Subcutaneous abdominal adipose tissue (tissue), 5 donors: ENCODE data around the gene KCNJ2.

Source experiments
- H3K27ac ChIP-seq: one replicate; pipeline ENCODE4 v1.7.0; 2013; ENCODE audit warnings: low read depth, mild to moderate bottlenecking, inconsistent platforms, low read length, moderate library complexity
- H3K27me3 ChIP-seq, 5 donors: one replicate each; pipeline ENCODE4 v1.7.0; 2013; ENCODE audit warnings: low read length in 5 of 5, inconsistent platforms in 1 of 5; ENCODE audit not compliant: control insufficient read depth in 5 of 5, insufficient read depth in 4 of 5
- H3K36me3 ChIP-seq, 5 donors: one replicate each; pipeline ENCODE4 v1.7.0; 2013; ENCODE audit warnings: low read length in 5 of 5; ENCODE audit not compliant: control insufficient read depth in 5 of 5, insufficient read depth in 5 of 5
- H3K4me1 ChIP-seq, 5 donors: one replicate each; pipeline ENCODE4 v1.7.0; 2013; ENCODE audit warnings: low read length in 5 of 5, mild to moderate bottlenecking in 3 of 5, moderate library complexity in 1 of 5; ENCODE audit not compliant: control insufficient read depth in 5 of 5, insufficient read depth in 5 of 5
- H3K4me3 ChIP-seq, 5 donors: one replicate each; pipeline ENCODE4 v1.7.0; 2013; ENCODE audit warnings: low read length in 5 of 5, low read depth in 1 of 5
- H3K9ac ChIP-seq, 5 donors: one replicate each; pipeline ENCODE4 v1.7.0; 2013; ENCODE audit warnings: low read length in 5 of 5, mild to moderate bottlenecking in 4 of 5, moderate library complexity in 3 of 5
- H3K9me3 ChIP-seq, 5 donors: one replicate each; pipeline ENCODE4 v1.7.0; 2013; ENCODE audit warnings: low read length in 5 of 5; ENCODE audit not compliant: control insufficient read depth in 5 of 5
- donor health status: healthy.
- donor health status: healthy.
- donor health status: healthy.
- donor health status: healthy.
- donor health status: healthy.

The KCNJ2 gene

GRCh38 chr17:70190959-70191805, 21.9 kb downstream of the KCNJ2 start:
- no peak overlapping the region for H3K27ac ChIP-seq
- H3K9ac ChIP-seq = no peak overlapping the region
- H3K27me3 ChIP-seq = no peaks in the 10 kb centered on the region
- H3K9me3 ChIP-seq = no peaks in the 10 kb centered on the region
- H3K36me3 ChIP-seq = no peaks in the 10 kb centered on the region
- H3K4me1 ChIP-seq = no peaks in the 10 kb centered on the region
- no peak overlapping the region for H3K4me3 ChIP-seq

- no peak overlapping the region for H3K27ac ChIP-seq
- no peak overlapping the region for H3K9ac ChIP-seq
- no peaks in the 10 kb centered on the region for H3K36me3 ChIP-seq
- no peaks in the 10 kb centered on the region for H3K4me1 ChIP-seq
- H3K9me3 ChIP-seq = no peaks in the 10 kb centered on the region
- H3K4me3 ChIP-seq = no peak overlapping the region
- H3K27me3 ChIP-seq = no peaks in the 10 kb centered on the region
These were observed 25.8 kb downstream of the KCNJ2 start for GRCh38 chr17:70195091-70195490.

- no peak overlapping the region for H3K27ac ChIP-seq
These were observed 32.6 kb downstream of the KCNJ2 start for GRCh38 chr17:70201872-70202419.

GRCh38 chr17:70202840-70203239, 33.5 kb downstream of the KCNJ2 start:
- Histone ChIP-seq H3K4me1 (peaks cover 0 to 3% (median 0%) of the 10 kb centered on the region in 5 donors), H3K9ac (no peak overlapping the region), H3K9me3 (no peaks in the 10 kb centered on the region), H3K4me3 (no peak overlapping the region), H3K27ac (no peak overlapping the region), H3K27me3 (no peaks in the 10 kb centered on the region), H3K36me3 (no peaks in the 10 kb centered on the region)

More at GRCh38 chr17:70201872-70202419, 32.6 kb downstream of the KCNJ2 start:
- Histone ChIP-seq H3K4me1 (peaks cover 0 to 3% (median 0%) of the 10 kb centered on the region in 5 donors), H3K9me3 (no peaks in the 10 kb centered on the region), H3K4me3 (no peak overlapping the region), H3K9ac (no peak overlapping the region), H3K27me3 (no peaks in the 10 kb centered on the region), H3K36me3 (no peaks in the 10 kb centered on the region)

- peaks cover 0 to 3% (median 0%) of the 10 kb centered on the region in 5 donors for H3K4me1 ChIP-seq
- H3K36me3 ChIP-seq = no peaks in the 10 kb centered on the region
- H3K9me3 ChIP-seq = no peaks in the 10 kb centered on the region
- H3K27ac ChIP-seq = no peak overlapping the region
- H3K27me3 ChIP-seq = no peaks in the 10 kb centered on the region
- no peak overlapping the region for H3K9ac ChIP-seq
- H3K4me3 ChIP-seq = no peak overlapping the region
These were observed 35.1 kb downstream of the KCNJ2 start for GRCh38 chr17:70204431-70204830.

- Histone ChIP-seq H3K9ac (no peak overlapping the region), H3K36me3 (no peaks in the 10 kb centered on the region), H3K4me3 (no peak overlapping the region), H3K9me3 (no peaks in the 10 kb centered on the region), H3K4me1 (peaks cover 0 to 3% (median 0%) of the 10 kb centered on the region in 5 donors), H3K27me3 (no peaks in the 10 kb centered on the region), H3K27ac (no peak overlapping the region)
These were observed 36.1 kb downstream of the KCNJ2 start for GRCh38 chr17:70205401-70205800.

GRCh38 chr17:70206361-70207010, 37.2 kb downstream of the KCNJ2 start:
- Histone ChIP-seq H3K27me3 (no peaks in the 10 kb centered on the region), H3K27ac (no peak overlapping the region), H3K4me1 (peaks cover 0 to 3% (median 0%) of the 10 kb centered on the region in 5 donors), H3K9ac (no peak overlapping the region), H3K9me3 (no peaks in the 10 kb centered on the region), H3K36me3 (no peaks in the 10 kb centered on the region), H3K4me3 (no peak overlapping the region)

- Histone ChIP-seq H3K9ac (no peak overlapping the region), H3K27me3 (no peaks in the 10 kb centered on the region), H3K27ac (no peak overlapping the region), H3K4me1 (peaks cover 0 to 3% (median 0%) of the 10 kb centered on the region in 5 donors), H3K36me3 (no peaks in the 10 kb centered on the region), H3K4me3 (no peak overlapping the region), H3K9me3 (no peaks in the 10 kb centered on the region)
These were observed 37.9 kb downstream of the KCNJ2 start for GRCh38 chr17:70207184-70207583.

- no peaks in the 10 kb centered on the region for H3K36me3 ChIP-seq
- no peaks in the 10 kb centered on the region for H3K27me3 ChIP-seq
- H3K9me3 ChIP-seq = no peaks in the 10 kb centered on the region
- H3K4me1 ChIP-seq = peaks cover 0 to 3% (median 0%) of the 10 kb centered on the region in 5 donors
- no peak overlapping the region for H3K9ac ChIP-seq
- no peak overlapping the region for H3K27ac ChIP-seq
- no peak overlapping the region for H3K4me3 ChIP-seq
These were observed 38.9 kb downstream of the KCNJ2 start for GRCh38 chr17:70208080-70208794.
